Hepatocyte (in vitro differentiated cells): Measurements from ENCODE around the gene PDE4D. TPM values are rescaled to one million over a fixed set of nuclear protein-coding genes. Genes with fewer than 3 reads are reported as not detected.

Experiments used
- DNase-seq: peaks from one replicate; pipeline ENCODE4 v3.0.0-alpha.2; 2016; ENCODE audit warnings: low spot score
- H2AFZ ChIP-seq: fragments of 200-600 bp; sonication (generic); 2 replicates; pipeline ENCODE4 v1.6.0; 2016; ENCODE audit warnings: antibody characterized with exemption, mild to moderate bottlenecking
- H3K27ac ChIP-seq: fragments of 200-600 bp; sonication (generic); 2 replicates; pipeline ENCODE4 v1.5.1; 2016; ENCODE audit warnings: mild to moderate bottlenecking
- H3K27me3 ChIP-seq: fragments of 200-600 bp; sonication (generic); 2 replicates; pipeline ENCODE4 v1.6.1; 2016
- H3K36me3 ChIP-seq: fragments of 200-600 bp; sonication (generic); replicated peaks from 2 replicates; pipeline ENCODE4 v1.5.1; 2016; ENCODE audit warnings: low read depth; ENCODE audit not compliant: insufficient read depth
- H3K4me1 ChIP-seq: fragments of 200-600 bp; sonication (generic); 2 replicates; pipeline ENCODE4 v1.5.1; 2016; ENCODE audit warnings: mild to moderate bottlenecking, moderate library complexity; ENCODE audit not compliant: insufficient read depth
- H3K4me2 ChIP-seq: fragments of 200-600 bp; sonication (generic); 2 replicates; pipeline ENCODE4 v1.6.0; 2016
- H3K4me3 ChIP-seq: fragments of 200-600 bp; sonication (generic); 2 replicates; pipeline ENCODE4 v1.5.1; 2016; ENCODE audit warnings: mild to moderate bottlenecking
- H3K79me2 ChIP-seq: fragments of 200-600 bp; sonication (generic); 2 replicates; pipeline ENCODE4 v1.6.0; 2017; ENCODE audit warnings: mild to moderate bottlenecking
- H3K9me2 ChIP-seq: fragments of 200-600 bp; sonication (generic); replicated peaks from 2 replicates; pipeline ENCODE4 v1.6.0; 2017; ENCODE audit warnings: mild to moderate bottlenecking; ENCODE audit not compliant: insufficient read depth
- H3K9me3 ChIP-seq: fragments of 200-600 bp; sonication (generic); 2 replicates; pipeline ENCODE4 v1.5.1; 2016; ENCODE audit warnings: low read depth, mild to moderate bottlenecking
- H4K20me1 ChIP-seq: fragments of 200-600 bp; sonication (generic); 2 replicates; pipeline ENCODE4 v1.6.0; 2016; ENCODE audit warnings: mild to moderate bottlenecking; ENCODE audit not compliant: insufficient read depth, poor library complexity, severe bottlenecking
- CTCF ChIP-seq: fragments of 200-600 bp; sonication (generic); IDR thresholded peaks from 2 replicates; pipeline ENCODE4 v1.5.1; 2016; ENCODE audit warnings: antibody characterized with exemption, mild to moderate bottlenecking; ENCODE audit not compliant: poor library complexity
- EZH2 ChIP-seq: fragments of 200-600 bp; sonication (generic); IDR thresholded peaks from 2 replicates; pipeline ENCODE4 v1.6.1; 2016; ENCODE audit warnings: antibody characterized with exemption, mild to moderate bottlenecking, borderline replicate concordance
- EZH2phosphoT487 ChIP-seq: fragments of 200-600 bp; sonication (generic); IDR thresholded peaks from one replicate; pipeline ENCODE4 v1.6.1; 2018; ENCODE audit warnings: antibody characterized with exemption, mild to moderate bottlenecking, low read depth, moderate library complexity; ENCODE audit not compliant: unreplicated experiment, severe bottlenecking
- WGBS: methylation state at CpG from one replicate; pipeline ENCODE4 v1.1.6; 2016; ENCODE audit warnings: low lambda C conversion rate; ENCODE audit errors: missing lambda C conversion rate; 5-methylcytosine and 5-hydroxymethylcytosine counted together
- polyA plus RNA-seq: library from polyadenylated mRNA; unstranded; fragments of >200 nt; fragmentation: Nextera tagmentation; extraction: Ambion mirVana; gene quantifications from 2 replicates; pipeline ENCODE4 v1.2.1, GENCODE V29; 2016
- total RNA-seq: library from RNA; depleted of rRNA; stranded (reverse); fragments of >200 nt; gene quantifications from 2 replicates; pipeline ENCODE4 v1.2.3, GENCODE V29; 2014

The PDE4D gene
- total and polyA plus RNA-seq, 2 experiments from 2014 or later: 14.5 to 45.2 TPM

DNA sequence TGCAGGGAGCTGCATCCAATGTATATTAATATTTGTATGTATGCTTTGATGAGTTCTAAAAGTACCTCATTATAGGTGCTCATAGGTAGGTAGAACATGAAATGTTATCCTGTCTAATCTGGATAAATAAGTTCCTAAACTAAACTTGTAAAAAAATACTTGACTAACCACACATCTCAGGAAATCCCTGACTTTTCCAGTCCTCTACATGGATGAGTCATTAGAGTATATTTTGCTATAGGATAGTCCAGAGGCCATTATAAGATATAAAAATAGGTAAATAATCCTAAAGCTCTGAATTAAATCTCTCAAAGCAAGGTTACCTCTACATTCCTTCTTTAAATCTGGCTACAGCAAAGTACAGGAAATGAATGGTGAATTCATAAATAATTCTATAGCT lies 906.3 kb downstream of the PDE4D start:
- DNase-seq: no peak
- Histone ChIP-seq H2AFZ (no peak overlapping the region), H3K9me3 (no peaks in the 10 kb centered on the region), H3K9me2 (no peaks in the 10 kb centered on the region), H3K27ac (no peak overlapping the region), H3K4me3 (no peak overlapping the region), H3K4me1 (no peaks in the 10 kb centered on the region), H4K20me1 (no peaks in the 10 kb centered on the region), H3K4me2 (no peak overlapping the region), H3K27me3 (no peaks in the 10 kb centered on the region), H3K79me2 (no peaks in the 10 kb centered on the region), H3K36me3 (no peaks in the 10 kb centered on the region)
- no peak for TF ChIP-seq EZH2
- TF ChIP-seq CTCF: no peak
- no peak for TF ChIP-seq EZH2phosphoT487

DNA sequence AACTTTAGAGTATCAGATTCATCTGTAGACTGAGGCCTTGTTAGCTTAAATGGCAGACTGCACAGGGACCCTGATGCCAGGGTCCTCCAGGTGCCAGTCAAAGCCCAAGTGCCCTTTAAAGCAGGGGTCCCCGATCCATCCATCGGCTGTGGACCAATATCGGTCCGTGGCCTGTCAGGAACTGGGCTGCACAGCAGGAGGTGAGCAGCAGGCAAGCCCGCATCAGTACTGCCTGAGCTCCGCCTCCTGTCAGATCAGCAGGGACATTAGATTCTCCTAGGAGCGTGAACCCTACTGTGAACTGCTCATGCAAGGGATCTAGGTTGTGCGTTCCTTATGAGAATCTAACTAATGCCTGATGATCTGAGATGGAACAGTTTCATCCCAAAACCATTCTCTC lies 907.2 kb downstream of the PDE4D start:
- Histone ChIP-seq H3K36me3 (no peaks in the 10 kb centered on the region), H3K79me2 (no peaks in the 10 kb centered on the region), H3K27ac (no peak overlapping the region), H4K20me1 (no peaks in the 10 kb centered on the region), H3K4me3 (no peak overlapping the region), H3K9me3 (no peaks in the 10 kb centered on the region), H3K27me3 (no peaks in the 10 kb centered on the region), H3K4me2 (no peak overlapping the region), H3K4me1 (no peaks in the 10 kb centered on the region), H3K9me2 (no peaks in the 10 kb centered on the region), H2AFZ (no peak overlapping the region)
- DNase-seq: no peak
- TF ChIP-seq EZH2 (no peak), EZH2phosphoT487 (no peak), CTCF (no peak)
- WGBS: 55% methylated on average over 8 of the region's 8 CpGs

- Histone ChIP-seq H3K27ac (no peak overlapping the region), H3K79me2 (no peaks in the 10 kb centered on the region), H3K4me1 (no peaks in the 10 kb centered on the region), H3K36me3 (no peaks in the 10 kb centered on the region), H4K20me1 (no peaks in the 10 kb centered on the region), H3K27me3 (no peaks in the 10 kb centered on the region), H3K9me3 (no peaks in the 10 kb centered on the region), H3K9me2 (no peaks in the 10 kb centered on the region), H3K4me3 (no peak overlapping the region), H3K4me2 (no peak overlapping the region), H2AFZ (no peak overlapping the region)
- 64% methylated on average over 4 of the region's 4 CpGs for WGBS
- TF ChIP-seq EZH2phosphoT487 (no peak), EZH2 (no peak), CTCF (no peak)
- DNase-seq: no peak
Measured at GRCh38 chr5:58985759-58986158, 907.8 kb downstream of the PDE4D start.

DNA sequence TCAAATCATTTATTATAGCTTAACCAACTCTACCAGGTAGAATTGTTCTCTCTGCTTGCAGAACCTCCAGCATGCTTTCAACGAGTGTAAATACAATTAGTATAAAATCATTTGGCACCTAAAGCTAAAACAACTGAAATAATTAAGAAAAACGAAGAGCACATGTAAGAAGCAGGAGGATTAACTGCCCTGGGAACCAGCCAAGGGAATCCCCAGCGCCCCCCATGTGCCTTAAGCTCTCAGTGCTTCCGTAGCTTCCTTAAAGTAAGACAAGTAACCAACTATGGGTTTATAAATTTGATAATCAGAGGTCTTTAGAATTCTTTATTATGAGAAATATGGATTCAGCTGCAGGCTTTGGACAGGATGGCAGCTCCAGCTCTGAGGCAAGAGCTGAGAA lies 908.2 kb downstream of the PDE4D start:
- no peak overlapping the region for H2AFZ ChIP-seq
- WGBS: 81% methylated on average over 4 of the region's 4 CpGs
- H3K79me2 ChIP-seq: no peaks in the 10 kb centered on the region
- H3K27ac ChIP-seq: no peak overlapping the region
- H3K4me2 ChIP-seq: no peak overlapping the region
- TF ChIP-seq CTCF: no peak
- no peaks in the 10 kb centered on the region for H3K27me3 ChIP-seq
- H3K9me2 ChIP-seq: no peaks in the 10 kb centered on the region
- no peak for DNase-seq
- H3K9me3 ChIP-seq: no peaks in the 10 kb centered on the region
- H3K36me3 ChIP-seq: no peaks in the 10 kb centered on the region
- H3K4me3 ChIP-seq: no peak overlapping the region
- no peaks in the 10 kb centered on the region for H3K4me1 ChIP-seq
- no peaks in the 10 kb centered on the region for H4K20me1 ChIP-seq
